K562 (cell line): ENCODE results near the gene CHST2. TPM values are rescaled to one million over a fixed set of nuclear protein-coding genes. Genes with fewer than 3 reads are reported as not detected.

Experiments used
- ATF1 ChIP-seq, 2 experiments: fragments of 450-650 bp in 1 of 2; IDR thresholded peaks; 2 replicates each; pipeline ENCODE4 v1.6.1; 2016; ENCODE audit warnings: missing compliant biosample characterization in 1 of 2, missing genetic modification characterization in 1 of 2
- CCNT2 ChIP-seq: IDR thresholded peaks from 2 replicates; pipeline ENCODE4 v1.6.1; 2011; ENCODE audit warnings: borderline replicate concordance, low read depth, mild to moderate bottlenecking, moderate library complexity, mixed read lengths, low read length; ENCODE audit not compliant: insufficient read length; ENCODE audit errors: extremely low read depth
- CTCFL ChIP-seq: IDR thresholded peaks from 2 replicates; pipeline ENCODE4 v1.6.1; 2011; ENCODE audit warnings: borderline replicate concordance, low read depth, mild to moderate bottlenecking, moderate library complexity, low read length; ENCODE audit not compliant: insufficient read depth, poor library complexity, severe bottlenecking
- FOXM1 ChIP-seq, 2 experiments: fragments of 450-650 bp in 1 of 2; sonication (generic) in 1 of 2; formaldehyde crosslinking in 1 of 2; IDR thresholded peaks; 2 replicates each; pipeline versions ENCODE4 v1.6.1 to v1.9.0; 2017 to 2022; ENCODE audit warnings: low read depth in 2 of 2, mild to moderate bottlenecking in 2 of 2, missing genetic modification reagents in 1 of 2, moderate library complexity in 1 of 2
- PBX2 ChIP-seq, 2 experiments: IDR thresholded peaks in 1 of 2; conservative IDR thresholded peaks in 1 of 2; 2 replicates each; pipeline ENCODE4 v1.6.1; 2016; ENCODE audit warnings: low read depth in 2 of 2, mild to moderate bottlenecking in 1 of 2, missing compliant biosample characterization in 1 of 2, missing genetic modification characterization in 1 of 2, moderate library complexity in 1 of 2
- RBFOX2 ChIP-seq: fragments of 200-400 bp; formaldehyde crosslinking; IDR thresholded peaks from 2 replicates; pipeline ENCODE4 v1.6.1; 2017; ENCODE audit warnings: low read depth, mild to moderate bottlenecking, low read length, moderate library complexity
- SFPQ ChIP-seq: fragments of 200-400 bp; formaldehyde crosslinking; IDR thresholded peaks from 2 replicates; pipeline ENCODE4 v1.6.1; 2017; ENCODE audit warnings: mild to moderate bottlenecking, low read depth, low read length, moderate library complexity
- TAF15 ChIP-seq: fragments of 200-400 bp; formaldehyde crosslinking; IDR thresholded peaks from 2 replicates; pipeline ENCODE4 v1.6.1; 2017; ENCODE audit warnings: mild to moderate bottlenecking, low read depth, low read length, moderate library complexity
- TBL1XR1 ChIP-seq, 2 experiments: IDR thresholded peaks; 2 replicates each; pipeline ENCODE4 v1.6.1; 2012; ENCODE audit warnings: improper control_type of control experiment in 2 of 2, low read length in 2 of 2, mild to moderate bottlenecking in 1 of 2
- ZBTB49 ChIP-seq: sonication (generic); formaldehyde crosslinking; IDR thresholded peaks from 2 replicates; pipeline ENCODE4 v1.8.0; 2022; ENCODE audit warnings: missing genetic modification reagents, mild to moderate bottlenecking, borderline replicate concordance
- ZNF12 ChIP-seq: sonication (generic); formaldehyde crosslinking; IDR thresholded peaks from 2 replicates; pipeline ENCODE4 v1.4.0; 2020; ENCODE audit warnings: mild to moderate bottlenecking, missing genetic modification reagents
- ZNF140 ChIP-seq: fragments of 250-450 bp; sonication (Bioruptor Pico); IDR thresholded peaks from 2 replicates; pipeline ENCODE4 v1.8.0; 2021; ENCODE audit warnings: moderate library complexity, mild to moderate bottlenecking, inconsistent platforms
- ZNF589 ChIP-seq: fragments of 200-800 bp; sonication (Bioruptor generic); IDR thresholded peaks from 2 replicates; pipeline ENCODE4 v1.6.1; 2016; ENCODE audit warnings: low read depth, missing genetic modification characterization, missing compliant biosample characterization
- polyA plus RNA-seq, 8 experiments: library from polyadenylated mRNA; depleted of rRNA in 4 of 8; stranded (reverse) in 5 of 8; unstranded in 3 of 8; fragments of >200 nt; fragmentation: Nextera tagmentation in 2 of 8; fragmentation: Illumina TruSeq in 1 of 8; extraction: Ambion mirVana in 2 of 8; extraction: Trizol in 1 of 8; gene quantifications; 2 replicates each; pipeline versions ENCODE4 v1.2.1 to v1.2.3, GENCODE V29; 2011 to 2014; ENCODE audit warnings: inconsistent platforms in 1 of 8, missing spikeins in 1 of 8
- total RNA-seq, 7 experiments: library from RNA; depleted of rRNA in 6 of 7; stranded (reverse); fragments of >200 nt in 6 of 7; fragmentation: Illumina TruSeq in 2 of 7; extraction: Trizol in 2 of 7; gene quantifications; 2 replicates each; pipeline versions ENCODE4 v1.2.1 to v1.2.3, GENCODE V29; 2011 to 2021; ENCODE audit warnings: low replicate concordance in 1 of 7

The CHST2 gene
- total and polyA plus RNA-seq, 9 of the 15 experiments (the other 6 are each of a cell fraction or from before 2014, with no cell fraction given): 3.4 to 60.3 (median 13.9) TPM

DNA sequence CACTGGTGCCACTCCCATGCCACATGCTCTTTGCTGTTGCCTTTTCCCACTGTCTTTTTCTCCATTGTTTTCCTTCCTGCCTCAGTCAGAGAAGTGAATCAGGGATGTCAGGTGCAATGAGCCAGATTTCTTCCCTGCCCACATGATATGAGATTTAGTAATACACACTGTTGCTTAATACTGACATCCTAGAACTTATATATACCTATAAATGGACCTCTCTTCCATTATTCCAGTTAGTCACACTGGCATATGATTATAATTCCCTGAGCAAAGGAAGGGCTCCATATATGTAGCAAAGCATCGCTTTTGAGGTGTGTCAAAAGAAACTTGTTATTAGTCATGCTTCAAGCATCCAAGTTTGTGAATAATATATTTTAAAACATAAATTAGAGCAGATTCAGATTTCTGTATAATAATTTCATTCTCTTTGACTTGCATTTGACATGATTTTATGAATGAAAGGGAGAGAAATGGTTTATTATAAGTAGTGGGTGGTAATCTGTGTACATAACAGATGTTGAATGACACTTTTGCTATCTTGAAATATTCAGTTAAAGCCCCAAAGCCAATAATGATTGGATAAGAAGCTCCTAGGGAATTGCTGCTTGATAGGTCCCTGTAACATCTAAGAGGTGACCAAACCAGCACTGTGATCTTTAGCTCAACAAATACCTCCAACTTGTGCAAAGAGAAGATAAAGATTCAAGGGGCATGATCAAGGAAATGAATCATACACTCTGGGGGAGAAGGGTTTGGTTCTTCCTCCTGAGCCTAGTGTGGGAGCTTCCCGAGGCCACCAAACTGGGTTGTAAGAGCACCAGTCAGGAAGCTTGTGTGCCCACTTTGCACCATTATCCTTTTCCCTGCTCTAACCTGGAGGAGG is 48.6 kb downstream of the CHST2 start (continued):
- TF ChIP-seq ZBTB49 (CRISPR knock-in tag) (no peak), TBL1XR1 (IDR thresholded peaks at IDR 0.05; ENCODE audit: low read length in 2 of 2) (peak in 1 of 2 experiments; percentile 52; a peak in 1 of 4 replicates), ZNF140 (CRISPR knock-in tag) (no peak), SFPQ (no peak), ATF1 (CRISPR knock-in tag; IDR thresholded peaks at IDR 0.05) (no peak), ATF1 (tag; IDR thresholded peaks at IDR 0.05) (no peak), TAF15 (no peak), PBX2 (CRISPR knock-in tag; IDR thresholded peaks at IDR 0.05; ENCODE audit: low read depth) (no peak), PBX2 (tag; conservative IDR thresholded peaks at IDR 0.05; ENCODE audit: low read depth) (0 out of 2 replicates have a peak, but pooled peaks have one; percentile 8), ZNF589 (CRISPR knock-in tag) (0 out of 2 replicates have a peak, but pooled peaks have one; percentile 71), CTCFL (no peak), FOXM1 (IDR thresholded peaks at IDR 0.05; ENCODE audit: low read depth) (peak; percentile 62; the same call in 1 of the 2 replicates), FOXM1 (CRISPR knock-in tag; IDR thresholded peaks at IDR 0.05; ENCODE audit: low read depth) (no peak), ZNF12 (CRISPR knock-in tag) (no peak), RBFOX2 (no peak), CCNT2 (peak; percentile 80)
